ENCODE results near the gene UNC13C.

DNA sequence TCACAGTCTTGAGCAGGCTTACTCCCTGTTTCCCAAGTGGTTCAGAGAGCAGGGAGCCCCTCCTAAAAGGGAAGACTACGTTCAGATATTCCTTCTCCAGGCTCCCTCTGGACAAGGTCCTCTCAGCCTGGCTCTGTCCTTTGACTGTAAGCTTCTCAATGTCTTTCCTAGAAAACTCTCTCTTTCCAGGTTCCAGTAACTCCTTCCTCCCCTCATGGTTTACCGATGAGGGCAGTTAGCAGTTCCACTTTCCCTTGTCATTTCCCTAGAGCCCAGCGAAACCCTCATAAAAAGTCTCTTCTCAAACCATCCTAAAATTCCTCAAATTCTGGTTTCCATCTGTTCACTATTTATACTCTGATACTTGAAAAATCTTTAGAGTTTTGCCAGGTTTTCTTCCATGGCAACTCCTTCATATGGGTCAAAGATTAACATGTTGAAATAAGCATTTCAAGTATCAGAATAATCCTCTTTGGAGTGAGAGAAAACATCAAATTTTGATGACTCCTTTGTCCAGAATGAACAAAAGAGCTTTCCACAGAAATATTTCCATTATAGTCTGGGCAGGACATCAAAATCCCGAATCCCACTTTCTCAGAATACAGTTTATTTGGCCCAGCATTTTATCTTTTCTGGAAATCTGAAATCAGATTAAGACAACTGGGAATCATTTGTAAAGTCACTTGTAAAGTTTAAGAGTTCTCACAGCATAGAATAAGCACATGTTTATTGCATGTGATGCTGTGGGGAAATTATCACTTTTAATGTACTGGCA lies 599.4 kb downstream of the UNC13C start:
- TF ChIP-seq, protein P1, sequence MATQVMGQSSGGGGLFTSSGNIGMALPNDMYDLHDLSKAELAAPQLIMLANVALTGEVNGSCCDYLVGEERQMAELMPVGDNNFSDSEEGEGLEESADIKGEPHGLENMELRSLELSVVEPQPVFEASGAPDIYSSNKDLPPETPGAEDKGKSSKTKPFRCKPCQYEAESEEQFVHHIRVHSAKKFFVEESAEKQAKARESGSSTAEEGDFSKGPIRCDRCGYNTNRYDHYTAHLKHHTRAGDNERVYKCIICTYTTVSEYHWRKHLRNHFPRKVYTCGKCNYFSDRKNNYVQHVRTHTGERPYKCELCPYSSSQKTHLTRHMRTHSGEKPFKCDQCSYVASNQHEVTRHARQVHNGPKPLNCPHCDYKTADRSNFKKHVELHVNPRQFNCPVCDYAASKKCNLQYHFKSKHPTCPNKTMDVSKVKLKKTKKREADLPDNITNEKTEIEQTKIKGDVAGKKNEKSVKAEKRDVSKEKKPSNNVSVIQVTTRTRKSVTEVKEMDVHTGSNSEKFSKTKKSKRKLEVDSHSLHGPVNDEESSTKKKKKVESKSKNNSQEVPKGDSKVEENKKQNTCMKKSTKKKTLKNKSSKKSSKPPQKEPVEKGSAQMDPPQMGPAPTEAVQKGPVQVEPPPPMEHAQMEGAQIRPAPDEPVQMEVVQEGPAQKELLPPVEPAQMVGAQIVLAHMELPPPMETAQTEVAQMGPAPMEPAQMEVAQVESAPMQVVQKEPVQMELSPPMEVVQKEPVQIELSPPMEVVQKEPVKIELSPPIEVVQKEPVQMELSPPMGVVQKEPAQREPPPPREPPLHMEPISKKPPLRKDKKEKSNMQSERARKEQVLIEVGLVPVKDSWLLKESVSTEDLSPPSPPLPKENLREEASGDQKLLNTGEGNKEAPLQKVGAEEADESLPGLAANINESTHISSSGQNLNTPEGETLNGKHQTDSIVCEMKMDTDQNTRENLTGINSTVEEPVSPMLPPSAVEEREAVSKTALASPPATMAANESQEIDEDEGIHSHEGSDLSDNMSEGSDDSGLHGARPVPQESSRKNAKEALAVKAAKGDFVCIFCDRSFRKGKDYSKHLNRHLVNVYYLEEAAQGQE (IDR thresholded peaks at IDR 0.05; ENCODE audit: low read depth) = no peak
- TF ChIP-seq JUND (IDR thresholded peaks at IDR 0.05) (no peak), POLR2A (IDR thresholded peaks at IDR 0.05; ENCODE audit: borderline replicate concordance, extremely low read depth, insufficient read depth, insufficient read length) (no peak), SRF (IDR thresholded peaks at IDR 0.05; ENCODE audit: low read depth) (no peak), POLR2AphosphoS5 (IDR thresholded peaks at IDR 0.05; ENCODE audit: low read depth, low read length) (no peak), EZH2phosphoT487 (IDR thresholded peaks at IDR 0.05; ENCODE audit: borderline replicate concordance) (no peak), YY1 (IDR thresholded peaks at IDR 0.05; ENCODE audit: extremely low read depth, insufficient replicate concordance, low read depth, low read length) (no peak), EZH2 (IDR thresholded peaks at IDR 0.05) (no peak), EGR1 (IDR thresholded peaks at IDR 0.05; ENCODE audit: low read depth) (no peak)
- TF ChIP-seq, protein P2, sequence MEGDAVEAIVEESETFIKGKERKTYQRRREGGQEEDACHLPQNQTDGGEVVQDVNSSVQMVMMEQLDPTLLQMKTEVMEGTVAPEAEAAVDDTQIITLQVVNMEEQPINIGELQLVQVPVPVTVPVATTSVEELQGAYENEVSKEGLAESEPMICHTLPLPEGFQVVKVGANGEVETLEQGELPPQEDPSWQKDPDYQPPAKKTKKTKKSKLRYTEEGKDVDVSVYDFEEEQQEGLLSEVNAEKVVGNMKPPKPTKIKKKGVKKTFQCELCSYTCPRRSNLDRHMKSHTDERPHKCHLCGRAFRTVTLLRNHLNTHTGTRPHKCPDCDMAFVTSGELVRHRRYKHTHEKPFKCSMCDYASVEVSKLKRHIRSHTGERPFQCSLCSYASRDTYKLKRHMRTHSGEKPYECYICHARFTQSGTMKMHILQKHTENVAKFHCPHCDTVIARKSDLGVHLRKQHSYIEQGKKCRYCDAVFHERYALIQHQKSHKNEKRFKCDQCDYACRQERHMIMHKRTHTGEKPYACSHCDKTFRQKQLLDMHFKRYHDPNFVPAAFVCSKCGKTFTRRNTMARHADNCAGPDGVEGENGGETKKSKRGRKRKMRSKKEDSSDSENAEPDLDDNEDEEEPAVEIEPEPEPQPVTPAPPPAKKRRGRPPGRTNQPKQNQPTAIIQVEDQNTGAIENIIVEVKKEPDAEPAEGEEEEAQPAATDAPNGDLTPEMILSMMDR (IDR thresholded peaks at IDR 0.05 in 2 of 3, conservative IDR thresholded peaks at IDR 0.05 in 1 of 3; ENCODE audit: borderline replicate concordance in 1 of 3, insufficient read depth in 1 of 3, low read depth in 2 of 3, low read length in 2 of 3) = no peak

Data from HCT116 (cell line).